ENCODE measurements around the gene CAMK2D.

Gene CAMK2D

DNA sequence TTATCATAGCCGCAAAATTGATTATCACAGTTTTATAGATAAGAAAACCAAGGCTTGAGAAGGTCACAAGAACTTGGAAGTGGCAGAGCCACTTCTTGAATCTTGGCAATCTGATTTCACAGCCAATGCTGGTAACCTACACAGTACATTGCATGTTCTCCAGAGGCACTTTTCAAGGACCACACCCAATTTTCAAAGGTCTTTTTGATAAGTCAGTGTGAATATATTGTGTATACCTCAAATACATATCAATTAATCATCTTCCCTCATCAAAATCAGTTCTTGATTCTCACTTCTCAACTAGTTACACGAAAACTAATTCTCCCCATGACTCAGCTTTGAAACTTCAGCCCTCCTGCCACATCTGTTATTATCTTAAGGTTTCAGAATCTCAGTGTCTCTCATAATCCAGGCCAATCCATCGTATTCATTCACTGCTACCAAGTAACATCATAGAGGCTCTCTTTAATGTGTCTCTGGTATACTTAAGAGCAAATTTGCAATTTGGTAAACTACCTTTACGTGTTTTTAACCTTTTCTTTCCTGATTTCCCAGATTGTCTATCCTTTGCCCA lies 16.8 kb downstream of the CAMK2D start:
- no peak for ATAC-seq (ENCODE audit: low read depth)
- DNase-seq (ENCODE audit: low spot score): no peak

DNA sequence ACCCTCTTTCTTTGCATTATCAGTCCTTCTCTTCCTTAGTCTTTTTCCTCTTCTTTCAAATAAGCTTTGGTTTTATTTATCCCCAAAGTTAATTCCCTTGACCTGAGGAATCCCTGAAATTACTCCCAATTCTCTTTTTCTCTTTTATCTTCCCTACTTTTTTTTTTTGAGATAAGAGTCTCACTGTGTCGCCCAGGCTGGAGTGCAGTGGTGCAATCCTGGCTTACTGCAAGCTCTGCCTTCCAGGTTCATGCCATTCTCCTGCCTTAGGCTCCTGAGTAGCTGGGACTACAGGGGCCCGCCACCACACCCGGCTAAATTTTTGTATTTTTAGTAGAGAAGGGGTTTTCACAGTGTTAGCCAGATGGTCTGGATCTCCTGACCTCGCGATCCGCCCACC lies 17.8 kb downstream of the CAMK2D start:
- no peak overlapping the region for H3K4me3 ChIP-seq (ENCODE audit: severe bottlenecking)
- H3K9me3 ChIP-seq (ENCODE audit: severe bottlenecking): no peaks in the 10 kb centered on the region
- TF ChIP-seq, protein P1, sequence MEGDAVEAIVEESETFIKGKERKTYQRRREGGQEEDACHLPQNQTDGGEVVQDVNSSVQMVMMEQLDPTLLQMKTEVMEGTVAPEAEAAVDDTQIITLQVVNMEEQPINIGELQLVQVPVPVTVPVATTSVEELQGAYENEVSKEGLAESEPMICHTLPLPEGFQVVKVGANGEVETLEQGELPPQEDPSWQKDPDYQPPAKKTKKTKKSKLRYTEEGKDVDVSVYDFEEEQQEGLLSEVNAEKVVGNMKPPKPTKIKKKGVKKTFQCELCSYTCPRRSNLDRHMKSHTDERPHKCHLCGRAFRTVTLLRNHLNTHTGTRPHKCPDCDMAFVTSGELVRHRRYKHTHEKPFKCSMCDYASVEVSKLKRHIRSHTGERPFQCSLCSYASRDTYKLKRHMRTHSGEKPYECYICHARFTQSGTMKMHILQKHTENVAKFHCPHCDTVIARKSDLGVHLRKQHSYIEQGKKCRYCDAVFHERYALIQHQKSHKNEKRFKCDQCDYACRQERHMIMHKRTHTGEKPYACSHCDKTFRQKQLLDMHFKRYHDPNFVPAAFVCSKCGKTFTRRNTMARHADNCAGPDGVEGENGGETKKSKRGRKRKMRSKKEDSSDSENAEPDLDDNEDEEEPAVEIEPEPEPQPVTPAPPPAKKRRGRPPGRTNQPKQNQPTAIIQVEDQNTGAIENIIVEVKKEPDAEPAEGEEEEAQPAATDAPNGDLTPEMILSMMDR (IDR thresholded peaks at IDR 0.05; ENCODE audit: poor library complexity, severe bottlenecking): no peak
- no peak for ATAC-seq (ENCODE audit: low read depth)
- DNase-seq (ENCODE audit: low spot score): no peak
- H3K27ac ChIP-seq (ENCODE audit: poor library complexity, severe bottlenecking): no peak overlapping the region
- no peaks in the 10 kb centered on the region for H3K36me3 ChIP-seq (ENCODE audit: low read depth)
- peaks cover 5% of the 10 kb centered on the region for H3K4me1 ChIP-seq (ENCODE audit: insufficient read depth, poor library complexity, severe bottlenecking)
- H3K27me3 ChIP-seq (ENCODE audit: insufficient read depth, poor library complexity, severe bottlenecking): no peaks in the 10 kb centered on the region

More for the DNA sequence above, 16.8 kb downstream of the CAMK2D start:
- H3K27ac ChIP-seq (ENCODE audit: poor library complexity, severe bottlenecking): no peak overlapping the region
- no peak overlapping the region for H3K4me3 ChIP-seq (ENCODE audit: severe bottlenecking)
- H3K36me3 ChIP-seq (ENCODE audit: low read depth): no peaks in the 10 kb centered on the region
- TF ChIP-seq, protein P1 (IDR thresholded peaks at IDR 0.05; ENCODE audit: poor library complexity, severe bottlenecking): no peak
- no peaks in the 10 kb centered on the region for H3K27me3 ChIP-seq (ENCODE audit: insufficient read depth, poor library complexity, severe bottlenecking)
- H3K4me1 ChIP-seq (ENCODE audit: insufficient read depth, poor library complexity, severe bottlenecking): peaks cover 4% of the 10 kb centered on the region
- H3K9me3 ChIP-seq (ENCODE audit: severe bottlenecking): no peaks in the 10 kb centered on the region

DNA sequence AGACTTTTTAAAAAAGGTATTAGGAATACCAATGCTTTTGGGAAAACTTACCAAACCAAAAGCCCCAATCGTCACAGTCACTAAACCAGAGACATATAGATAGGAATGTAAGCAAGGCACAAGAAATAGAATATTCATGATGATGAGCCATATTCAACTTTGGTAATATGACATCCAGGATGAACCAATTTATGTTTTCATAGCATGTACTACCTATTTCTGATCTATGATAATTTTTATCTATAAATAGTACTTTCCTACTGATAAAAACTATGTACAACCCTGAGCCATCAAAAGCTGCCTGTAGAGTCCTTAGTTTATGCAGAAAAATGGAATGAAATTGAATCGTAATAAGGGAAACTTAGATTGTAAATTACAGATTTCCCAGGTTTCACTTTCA lies 18.9 kb downstream of the CAMK2D start:
- H3K4me3 ChIP-seq (ENCODE audit: severe bottlenecking): no peak overlapping the region
- no peak for DNase-seq (ENCODE audit: low spot score)
- ATAC-seq (ENCODE audit: low read depth): no peak
- no peaks in the 10 kb centered on the region for H3K9me3 ChIP-seq (ENCODE audit: severe bottlenecking)
- H3K4me1 ChIP-seq (ENCODE audit: insufficient read depth, poor library complexity, severe bottlenecking): peaks cover 12% of the 10 kb centered on the region
- no peaks in the 10 kb centered on the region for H3K27me3 ChIP-seq (ENCODE audit: insufficient read depth, poor library complexity, severe bottlenecking)
- no peak overlapping the region for H3K27ac ChIP-seq (ENCODE audit: poor library complexity, severe bottlenecking)
- no peaks in the 10 kb centered on the region for H3K36me3 ChIP-seq (ENCODE audit: low read depth)
- TF ChIP-seq, protein P1 (IDR thresholded peaks at IDR 0.05; ENCODE audit: poor library complexity, severe bottlenecking): no peak

- ATAC-seq (ENCODE audit: low read depth): no peak
- TF ChIP-seq, protein P1 (IDR thresholded peaks at IDR 0.05; ENCODE audit: poor library complexity, severe bottlenecking): no peak
- Histone ChIP-seq H3K9me3 (ENCODE audit: severe bottlenecking) (no peaks in the 10 kb centered on the region), H3K4me1 (ENCODE audit: insufficient read depth, poor library complexity, severe bottlenecking) (peaks cover 12% of the 10 kb centered on the region), H3K4me3 (ENCODE audit: severe bottlenecking) (no peak overlapping the region), H3K27ac (ENCODE audit: poor library complexity, severe bottlenecking) (no peak overlapping the region), H3K36me3 (ENCODE audit: low read depth) (no peaks in the 10 kb centered on the region), H3K27me3 (ENCODE audit: insufficient read depth, poor library complexity, severe bottlenecking) (no peaks in the 10 kb centered on the region)
- no peak for DNase-seq (ENCODE audit: low spot score)
These were observed 19.6 kb downstream of the CAMK2D start for GRCh38 chr4:113741956-113742355.

GRCh38 chr4:113740857-113741379 lies 20.6 kb downstream of the CAMK2D start:
- Histone ChIP-seq H3K27me3 (ENCODE audit: insufficient read depth, poor library complexity, severe bottlenecking) (no peaks in the 10 kb centered on the region), H3K9me3 (ENCODE audit: severe bottlenecking) (no peaks in the 10 kb centered on the region), H3K36me3 (ENCODE audit: low read depth) (no peaks in the 10 kb centered on the region), H3K27ac (ENCODE audit: poor library complexity, severe bottlenecking) (no peak overlapping the region), H3K4me1 (ENCODE audit: insufficient read depth, poor library complexity, severe bottlenecking) (peaks cover 12% of the 10 kb centered on the region), H3K4me3 (ENCODE audit: severe bottlenecking) (no peak overlapping the region)
- TF ChIP-seq, protein P1 (IDR thresholded peaks at IDR 0.05; ENCODE audit: poor library complexity, severe bottlenecking): no peak
- DNase-seq (ENCODE audit: low spot score) (no peak), ATAC-seq (ENCODE audit: low read depth) (peak; percentile 50; the same call in 1 of the 3 replicates)

Data from RWPE2 (cell line).